Left ventricle myocardium inferior (tissue), 1 donor: ENCODE data around the gene FTSJ1. TPM values are rescaled to one million over a fixed set of nuclear protein-coding genes. Genes with fewer than 3 reads are reported as not detected.
"Not testable (repeated sequence)": the region's sequence is repeated elsewhere in the genome, so short reads cannot be mapped to it uniquely, and the experiment has no call there.

Source experiments
- DNase-seq: peaks from one replicate; pipeline ENCODE4 v3.0.0-alpha.2; 2020
- H3K27ac ChIP-seq: fragments of 200-600 bp; replicated peaks from 2 replicates; pipeline ENCODE4 v1.8.0; 2021
- H3K27me3 ChIP-seq: fragments of 200-600 bp; 2 replicates; pipeline ENCODE4 v1.8.0; 2021; ENCODE audit warnings: low read depth
- H3K36me3 ChIP-seq: fragments of 200-600 bp; 2 replicates; pipeline ENCODE4 v1.8.0; 2021
- H3K4me1 ChIP-seq: fragments of 200-600 bp; 2 replicates; pipeline ENCODE4 v1.8.0; 2021
- H3K4me3 ChIP-seq: fragments of 200-600 bp; 2 replicates; pipeline ENCODE4 v1.8.0; 2021; ENCODE audit warnings: mild to moderate bottlenecking, moderate library complexity
- H3K9me3 ChIP-seq: fragments of 200-600 bp; replicated peaks from 2 replicates; pipeline ENCODE4 v1.8.0; 2021
- intact Hi-C: fragments of 100-400 bp; cut with micrococcal nuclease; formaldehyde crosslinking; loops from one replicate; pipeline ENCODE4 v1.11.0; 2022
- total RNA-seq: library from RNA; stranded (reverse); fragmentation: NEBNext Ultra II Directional; extraction: Animal tissue kit (Norgen Biotek cat#: 25700); gene quantifications from one replicate; pipeline ENCODE4 v1.2.1, GENCODE V29; 2021
- TF ChIP-seq, protein P1 (sequence below): fragments of 200-600 bp; IDR thresholded peaks from 2 replicates; pipeline ENCODE4 v1.8.0; 2021; ENCODE audit warnings: antibody characterized with exemption, mild to moderate bottlenecking, borderline replicate concordance
- donor health status: DM: no; HTN: yes; CAD: no; lungs with severe emphysema.

Gene FTSJ1
- total RNA-seq, 1 donor from 2014 or later, result 15.3 TPM

DNA sequence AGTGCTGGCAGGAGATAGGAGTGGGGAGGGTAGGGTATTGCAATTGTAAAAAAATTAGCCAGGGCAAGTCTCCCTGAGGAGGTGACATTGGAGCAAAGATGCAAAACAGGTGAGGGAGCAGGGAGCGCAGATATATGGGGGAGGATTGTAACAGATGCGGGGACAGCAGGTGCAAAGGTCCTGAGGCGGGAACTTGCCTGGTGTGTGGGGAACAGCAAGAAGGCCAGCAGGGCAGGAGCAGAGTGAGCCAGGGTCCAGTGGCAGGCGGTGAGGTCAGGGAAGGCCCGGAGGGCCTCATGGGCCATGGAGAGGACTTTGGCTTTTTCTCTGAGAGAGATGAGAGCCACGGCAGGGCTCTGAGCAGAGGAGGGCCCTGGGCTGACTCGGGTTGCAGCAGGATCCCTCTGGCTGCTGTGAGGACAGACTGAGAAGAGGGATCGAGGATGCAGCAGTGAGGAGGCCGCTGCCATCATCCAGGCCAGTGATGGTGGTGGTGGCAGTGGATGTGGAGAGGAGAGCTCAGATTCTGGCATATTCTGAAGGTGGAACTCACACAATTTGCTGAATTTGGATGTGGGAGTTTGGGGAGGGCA is 39.0 kb downstream of the FTSJ1 start:
- TF ChIP-seq, protein P1, sequence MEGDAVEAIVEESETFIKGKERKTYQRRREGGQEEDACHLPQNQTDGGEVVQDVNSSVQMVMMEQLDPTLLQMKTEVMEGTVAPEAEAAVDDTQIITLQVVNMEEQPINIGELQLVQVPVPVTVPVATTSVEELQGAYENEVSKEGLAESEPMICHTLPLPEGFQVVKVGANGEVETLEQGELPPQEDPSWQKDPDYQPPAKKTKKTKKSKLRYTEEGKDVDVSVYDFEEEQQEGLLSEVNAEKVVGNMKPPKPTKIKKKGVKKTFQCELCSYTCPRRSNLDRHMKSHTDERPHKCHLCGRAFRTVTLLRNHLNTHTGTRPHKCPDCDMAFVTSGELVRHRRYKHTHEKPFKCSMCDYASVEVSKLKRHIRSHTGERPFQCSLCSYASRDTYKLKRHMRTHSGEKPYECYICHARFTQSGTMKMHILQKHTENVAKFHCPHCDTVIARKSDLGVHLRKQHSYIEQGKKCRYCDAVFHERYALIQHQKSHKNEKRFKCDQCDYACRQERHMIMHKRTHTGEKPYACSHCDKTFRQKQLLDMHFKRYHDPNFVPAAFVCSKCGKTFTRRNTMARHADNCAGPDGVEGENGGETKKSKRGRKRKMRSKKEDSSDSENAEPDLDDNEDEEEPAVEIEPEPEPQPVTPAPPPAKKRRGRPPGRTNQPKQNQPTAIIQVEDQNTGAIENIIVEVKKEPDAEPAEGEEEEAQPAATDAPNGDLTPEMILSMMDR, result no peak

DNA sequence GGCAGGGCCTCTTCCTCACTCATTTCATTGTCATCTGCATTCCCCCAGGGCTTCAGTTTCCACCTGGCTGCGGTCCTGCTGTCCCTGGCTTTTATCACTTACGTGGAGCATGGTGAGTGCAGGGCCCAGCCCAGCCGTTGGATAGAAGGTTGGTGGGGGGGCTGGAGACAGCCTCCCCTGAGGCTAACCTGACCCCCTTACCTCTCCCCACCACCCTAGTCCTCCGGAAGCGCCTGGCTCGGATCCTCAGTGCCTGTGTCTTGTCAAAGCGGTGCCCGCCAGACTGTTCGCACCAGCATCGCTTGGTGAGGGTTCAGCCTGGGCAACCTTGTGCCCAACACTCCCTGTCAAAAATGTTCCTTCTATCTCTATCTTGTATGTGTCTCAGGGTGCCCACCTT is 39.8 kb downstream of the FTSJ1 start:
- no peak for DNase-seq
- intact Hi-C loops, result no loop called here
- H3K27ac ChIP-seq, result peak overlapping the region; percentile 63

More for the DNA sequence above, 39.0 kb downstream of the FTSJ1 start:
- intact Hi-C loops, result loop anchor here (5.0 kb wide), 1 partner anchor 433 kb away; no protein-coding TSS in a partner anchor
- DNase-seq, result no peak
- no peaks in the 10 kb centered on the region for H3K27me3 ChIP-seq
- H3K4me1 ChIP-seq, result peaks cover 1% of the 10 kb centered on the region
- H3K4me3 ChIP-seq, result no peak overlapping the region
- H3K36me3 ChIP-seq, result peaks cover 7% of the 10 kb centered on the region
- H3K9me3 ChIP-seq, result no peaks in the 10 kb centered on the region
- no peak overlapping the region for H3K27ac ChIP-seq

DNA sequence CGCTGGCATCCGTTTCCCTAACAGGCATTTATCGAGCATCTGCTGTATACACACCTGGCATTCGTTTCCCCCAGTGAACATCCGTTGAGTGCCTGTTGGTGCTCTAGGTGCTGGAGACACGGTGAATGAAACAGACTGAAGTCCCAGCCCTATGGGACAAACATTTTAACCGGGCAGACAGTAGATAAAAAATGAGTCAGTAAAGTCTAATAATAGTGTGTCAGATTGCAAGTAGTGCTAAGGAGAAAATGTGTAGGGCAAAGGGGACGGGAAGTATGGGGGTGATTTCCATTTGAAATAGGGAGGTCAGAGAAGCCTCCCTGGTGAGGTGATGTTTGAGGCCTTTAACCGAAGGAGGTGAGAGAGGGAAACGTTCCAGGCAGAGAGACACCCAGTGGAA is 40.3 kb downstream of the FTSJ1 start:
- TF ChIP-seq, protein P1, result no peak
- Histone ChIP-seq H3K27ac (peak overlapping the region; percentile 63), H3K4me3 (no peak overlapping the region), H3K9me3 (no peaks in the 10 kb centered on the region), H3K36me3 (peaks cover 7% of the 10 kb centered on the region), H3K4me1 (no peaks in the 10 kb centered on the region), H3K27me3 (no peaks in the 10 kb centered on the region)
- no peak for DNase-seq
- intact Hi-C loops, result no loop called here

More for the DNA sequence above, 39.8 kb downstream of the FTSJ1 start:
- Histone ChIP-seq H3K27me3 (no peaks in the 10 kb centered on the region), H3K4me1 (no peaks in the 10 kb centered on the region), H3K36me3 (peaks cover 7% of the 10 kb centered on the region), H3K4me3 (no peak overlapping the region), H3K9me3 (no peaks in the 10 kb centered on the region)
- TF ChIP-seq, protein P1, result no peak

DNA sequence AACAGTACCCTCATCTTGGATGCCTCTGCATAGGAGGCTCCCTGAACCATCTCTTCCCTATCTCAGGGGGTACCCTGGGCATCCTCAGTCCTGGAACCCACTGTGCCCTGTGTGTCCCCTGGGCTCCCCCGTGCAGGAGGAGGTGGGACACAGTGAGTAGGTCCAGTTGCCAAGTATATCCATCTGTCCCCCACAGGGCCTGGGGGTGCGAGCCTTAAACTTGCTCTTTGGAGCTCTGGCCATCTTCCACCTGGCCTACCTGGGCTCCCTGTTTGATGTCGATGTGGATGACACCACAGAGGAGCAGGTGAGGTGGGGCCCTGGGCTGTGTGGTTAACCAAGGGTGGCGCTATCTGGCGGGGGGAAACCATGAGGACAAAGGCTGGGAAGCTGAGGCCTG is 41.0 kb downstream of the FTSJ1 start:
- Histone ChIP-seq H3K36me3 (peaks cover 7% of the 10 kb centered on the region), H3K27me3 (no peaks in the 10 kb centered on the region), H3K4me3 (no peak overlapping the region), H3K9me3 (no peaks in the 10 kb centered on the region), H3K27ac (peak overlapping the region; percentile 63), H3K4me1 (no peaks in the 10 kb centered on the region)
- no peak for DNase-seq
- intact Hi-C loops, result no loop called here
- TF ChIP-seq, protein P1, result no peak

DNA sequence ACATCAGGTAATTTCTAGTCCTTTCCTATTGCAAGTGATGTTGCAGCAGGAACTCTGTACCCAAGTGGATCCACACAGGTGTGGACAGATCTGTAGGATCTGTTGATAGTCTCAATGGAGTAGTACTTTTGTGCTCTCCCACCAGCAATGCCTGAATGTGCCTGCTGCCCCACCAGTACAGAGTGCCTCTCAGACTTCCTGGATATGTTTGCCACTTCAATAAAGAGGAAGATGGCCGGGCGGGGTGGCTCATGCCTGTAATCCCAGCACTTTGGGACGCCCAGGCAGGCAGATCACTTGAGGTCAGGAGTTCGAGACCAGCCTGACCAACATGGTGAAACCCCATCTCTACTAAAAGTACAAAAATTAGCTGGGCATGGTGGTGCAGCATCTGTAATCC is 43.5 kb downstream of the FTSJ1 start:
- intact Hi-C loops, H3K36me3 ChIP-seq, H3K9me3 ChIP-seq, H3K4me3 ChIP-seq, H3K27ac ChIP-seq, H3K4me1 ChIP-seq, DNase-seq, H3K27me3 ChIP-seq: not testable (repeated sequence)

DNA sequence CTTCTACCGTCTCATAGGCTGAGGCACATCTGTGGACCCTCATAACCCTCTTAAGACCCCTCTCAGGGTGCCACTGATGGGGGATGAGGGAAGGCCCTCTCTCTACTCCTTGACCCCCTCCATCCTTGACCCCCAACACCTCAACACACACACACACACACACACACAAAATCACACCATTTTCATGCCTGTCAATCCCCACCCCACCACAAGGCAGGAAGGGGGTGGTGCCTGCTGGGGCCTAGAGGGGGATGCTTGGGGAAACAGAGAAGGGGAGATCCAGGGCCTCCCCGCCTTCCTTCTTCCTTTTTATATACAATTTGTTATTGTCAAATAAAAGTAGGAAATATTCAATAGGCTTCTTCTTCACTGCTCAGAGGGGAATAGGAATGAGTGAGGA is 44.5 kb downstream of the FTSJ1 start:
- intact Hi-C loops, result no loop called here
- no peak for DNase-seq
- Histone ChIP-seq H3K27ac (no peak overlapping the region), H3K27me3 (no peaks in the 10 kb centered on the region), H3K9me3 (no peaks in the 10 kb centered on the region), H3K36me3 (no peaks in the 10 kb centered on the region), H3K4me3 (no peak overlapping the region), H3K4me1 (peaks cover 8% of the 10 kb centered on the region)
- TF ChIP-seq, protein P1, result no peak
